Thyroid gland (tissue), 4 donors: Measurements from ENCODE around the gene RAB9B.
"Not testable (repeated sequence)": the region's sequence is repeated elsewhere in the genome, so short reads cannot be mapped to it uniquely, and the experiment has no call there.

Experiments
- CTCF ChIP-seq, 6 experiments: fragments of 200-600 bp in 3 of 6; fragments of 450-650 bp in 3 of 6; sonication (generic) in 3 of 6; IDR thresholded peaks; one replicate each; pipeline ENCODE4 v1.5.1; 2016 to 2019; ENCODE audit warnings: antibody characterized with exemption in 6 of 6, mild to moderate bottlenecking in 2 of 6, inconsistent platforms in 1 of 6, moderate library complexity in 1 of 6
- POLR2A ChIP-seq, 2 donors: fragments of 450-650 bp; IDR thresholded peaks; one replicate each; pipeline ENCODE4 v1.6.1; 2017; ENCODE audit warnings: antibody characterized with exemption in 2 of 2, mild to moderate bottlenecking in 2 of 2, moderate library complexity in 1 of 2

- TF ChIP-seq CTCF, POLR2A (IDR thresholded peaks at IDR 0.05): not testable (repeated sequence)
These were observed 15.0 kb downstream of the RAB9B start for GRCh38 chrX:103817101-103817500.
